Prostate gland (tissue), 2 donors: ENCODE measurements around the gene CFAP99. TPM values are rescaled to one million over a fixed set of nuclear protein-coding genes. Genes with fewer than 3 reads are reported as not detected.

ENCODE experiments used
- DNase-seq: peaks from one replicate; pipeline ENCODE4 v3.0.0-alpha.2; 2019; ENCODE audit warnings: low spot score
- H3K27ac ChIP-seq, 2 donors: fragments of 200-600 bp; sonication (generic); 2 replicates each; pipeline ENCODE4 v1.5.1; 2017 to 2019
- H3K27me3 ChIP-seq: fragments of 200-600 bp; sonication (generic); replicated peaks from 2 replicates; pipeline ENCODE4 v1.5.1; 2019; ENCODE audit not compliant: insufficient read depth
- H3K36me3 ChIP-seq, 2 donors: fragments of 200-600 bp; sonication (generic); 1 replicate in 1 of 2; 2 replicates in 1 of 2; pipeline versions ENCODE4 v1.5.1 to v1.8.1; 2017 to 2019
- H3K4me1 ChIP-seq: fragments of 200-600 bp; sonication (generic); replicated peaks from 2 replicates; pipeline ENCODE4 v1.5.1; 2019
- H3K4me3 ChIP-seq, 2 donors: fragments of 200-600 bp; sonication (generic); 2 replicates each; pipeline ENCODE4 v1.5.1; 2017 to 2019
- H3K9me3 ChIP-seq: fragments of 200-600 bp; sonication (generic); 2 replicates; pipeline ENCODE4 v1.5.1; 2017
- CTCF ChIP-seq, 4 experiments: fragments of 200-600 bp in 2 of 4; fragments of 450-650 bp in 2 of 4; sonication (generic) in 2 of 4; IDR thresholded peaks; 1 replicate in 3 of 4; 2 replicates in 1 of 4; pipeline ENCODE4 v1.5.1; 2016 to 2019; ENCODE audit warnings: antibody characterized with exemption in 4 of 4, mild to moderate bottlenecking in 2 of 4, moderate library complexity in 2 of 4
- POLR2A ChIP-seq: fragments of 450-650 bp; IDR thresholded peaks from one replicate; pipeline ENCODE4 v1.6.1; 2016; ENCODE audit warnings: antibody characterized with exemption, mild to moderate bottlenecking
- POLR2AphosphoS5 ChIP-seq: sonication (generic); formaldehyde crosslinking; IDR thresholded peaks from one replicate; pipeline ENCODE4 v1.6.1; 2017; ENCODE audit warnings: antibody characterized with exemption
- WGBS: methylation state at CpG from one replicate; pipeline ENCODE4 v1.1.5; 2018; 5-methylcytosine and 5-hydroxymethylcytosine counted together
- intact Hi-C: fragments of 100-400 bp; cut with DNase I; formaldehyde crosslinking; loops from one replicate; pipeline ENCODE4 v1.14.2; 2022
- total RNA-seq, 2 donors: library from RNA; depleted of rRNA; stranded (reverse); fragments of >200 nt; gene quantifications; one replicate each; pipeline ENCODE4 v1.1.0, GENCODE V29; 2016

Gene CFAP99
- total RNA-seq, 2 donors from 2014 or later: 0.18 to 7.4 TPM

- Histone ChIP-seq H3K27me3 (no peaks in the 10 kb centered on the region), H3K27ac (peak overlapping the region in 1 of 2 donors; percentile 14), H3K4me1 (no peaks in the 10 kb centered on the region), H3K4me3 (peak overlapping the region; percentile 13 to 28), H3K36me3 (no peaks in the 10 kb centered on the region), H3K9me3 (no peaks in the 10 kb centered on the region)
- peak; percentile 33 for TF ChIP-seq POLR2AphosphoS5
- TF ChIP-seq POLR2A: no peak
- no peak for TF ChIP-seq CTCF (IDR thresholded peaks at IDR 0.05)
- WGBS: 4% methylated on average over 26 of the region's 27 CpGs
- intact Hi-C loops: no loop called here
- DNase-seq: peak; percentile 67
Observed at GRCh38 chr4:2402048-2402842, 16.5 kb upstream of the CFAP99 start.

GRCh38 chr4:2402941-2403340 is 15.8 kb upstream of the CFAP99 start:
- no peak overlapping the region for H3K27ac ChIP-seq
- H3K9me3 ChIP-seq: no peaks in the 10 kb centered on the region
- no peak for DNase-seq
- H3K4me3 ChIP-seq: no peak overlapping the region
- H3K27me3 ChIP-seq: no peaks in the 10 kb centered on the region
- H3K4me1 ChIP-seq: no peaks in the 10 kb centered on the region
- intact Hi-C loops: no loop called here
- WGBS: 76% methylated on average over 7 of the region's 7 CpGs
- TF ChIP-seq POLR2A (no peak), CTCF (IDR thresholded peaks at IDR 0.05) (no peak), POLR2AphosphoS5 (no peak)
- no peaks in the 10 kb centered on the region for H3K36me3 ChIP-seq

- DNase-seq: no peak
- WGBS: 68% methylated on average over 10 of the region's 10 CpGs
- Histone ChIP-seq H3K36me3 (no peaks in the 10 kb centered on the region), H3K27ac (no peak overlapping the region), H3K27me3 (no peaks in the 10 kb centered on the region), H3K4me1 (no peaks in the 10 kb centered on the region), H3K9me3 (no peaks in the 10 kb centered on the region), H3K4me3 (no peak overlapping the region)
- intact Hi-C loops: no loop called here
- TF ChIP-seq CTCF (IDR thresholded peaks at IDR 0.05): no peak
- no peak for TF ChIP-seq POLR2A
- no peak for TF ChIP-seq POLR2AphosphoS5
Observed at GRCh38 chr4:2406406-2406805, 12.3 kb upstream of the CFAP99 start.

GRCh38 chr4:2406920-2407319 is 11.8 kb upstream of the CFAP99 start:
- no peaks in the 10 kb centered on the region for H3K4me1 ChIP-seq
- WGBS: 77% methylated on average over 7 of the region's 7 CpGs
- H3K4me3 ChIP-seq: no peak overlapping the region
- intact Hi-C loops: no loop called here
- no peak for TF ChIP-seq CTCF (IDR thresholded peaks at IDR 0.05)
- TF ChIP-seq POLR2AphosphoS5: no peak
- TF ChIP-seq POLR2A: no peak
- no peaks in the 10 kb centered on the region for H3K36me3 ChIP-seq
- no peak for DNase-seq
- H3K27ac ChIP-seq: no peak overlapping the region
- H3K27me3 ChIP-seq: no peaks in the 10 kb centered on the region
- no peaks in the 10 kb centered on the region for H3K9me3 ChIP-seq

GRCh38 chr4:2407991-2408342 is 10.8 kb upstream of the CFAP99 start:
- Histone ChIP-seq H3K36me3 (no peaks in the 10 kb centered on the region), H3K4me3 (no peak overlapping the region), H3K9me3 (no peaks in the 10 kb centered on the region), H3K27me3 (no peaks in the 10 kb centered on the region), H3K27ac (no peak overlapping the region), H3K4me1 (peaks cover 2% of the 10 kb centered on the region)
- 96% methylated on average over 3 of the region's 3 CpGs for WGBS
- intact Hi-C loops: no loop called here
- DNase-seq: no peak
- no peak for TF ChIP-seq CTCF (IDR thresholded peaks at IDR 0.05)
- TF ChIP-seq POLR2A: no peak
- TF ChIP-seq POLR2AphosphoS5: no peak
